ENCODE data around the gene AKAP6.
"Not testable (repeated sequence)": the region's sequence is repeated elsewhere in the genome, so short reads cannot be mapped to it uniquely, and the experiment has no call there.

AKAP6 gene

GRCh38 chr14:32373174-32373573 is 44.1 kb downstream of the AKAP6 start:
- H3K27me3 Mint-ChIP-seq; ATAC-seq (replicated peaks); H3K27ac Mint-ChIP-seq; H3K9me3 Mint-ChIP-seq; H3K4me1 Mint-ChIP-seq; H3K36me3 Mint-ChIP-seq; H3K4me3 Mint-ChIP-seq; DNase-seq: not testable (repeated sequence)

GRCh38 chr14:32374155-32374554 is 45.1 kb downstream of the AKAP6 start:
- Mint-ChIP-seq H3K27me3 (peaks cover 1 to 4% of the 10 kb centered on the region in 2 donors), H3K27ac (no peak overlapping the region), H3K36me3 (no peaks in the 10 kb centered on the region), H3K4me1 (peaks cover 0 to 4% of the 10 kb centered on the region in 2 donors), H3K9me3 (no peaks in the 10 kb centered on the region), H3K4me3 (no peak overlapping the region)
- DNase-seq (no peak), ATAC-seq (replicated peaks) (no peak)

GRCh38 chr14:32375663-32376062 is 46.6 kb downstream of the AKAP6 start:
- no peak for DNase-seq
- Mint-ChIP-seq H3K4me1 (peaks cover 2% of the 10 kb centered on the region in 2 donors), H3K9me3 (no peaks in the 10 kb centered on the region), H3K27ac (no peak overlapping the region), H3K27me3 (peaks cover 4 to 10% of the 10 kb centered on the region in 2 donors), H3K36me3 (no peaks in the 10 kb centered on the region), H3K4me3 (no peak overlapping the region)
- no peak for ATAC-seq (replicated peaks)

GRCh38 chr14:32377046-32377646 is 48.0 kb downstream of the AKAP6 start:
- DNase-seq (no peak), ATAC-seq (replicated peaks) (no peak)
- H3K4me3 Mint-ChIP-seq: no peak overlapping the region
- peaks cover 4 to 10% of the 10 kb centered on the region in 2 donors for H3K27me3 Mint-ChIP-seq
- no peak overlapping the region for H3K27ac Mint-ChIP-seq
- H3K4me1 Mint-ChIP-seq: peaks cover 0 to 2% of the 10 kb centered on the region in 2 donors
- no peaks in the 10 kb centered on the region for H3K9me3 Mint-ChIP-seq
- H3K36me3 Mint-ChIP-seq: no peaks in the 10 kb centered on the region

GRCh38 chr14:32378284-32378683 is 49.2 kb downstream of the AKAP6 start:
- H3K27me3 Mint-ChIP-seq: peaks cover 0 to 10% of the 10 kb centered on the region in 2 donors
- H3K4me3 Mint-ChIP-seq: no peak overlapping the region
- DNase-seq: no peak
- no peak for ATAC-seq (replicated peaks)
- H3K9me3 Mint-ChIP-seq: no peaks in the 10 kb centered on the region
- H3K36me3 Mint-ChIP-seq: no peaks in the 10 kb centered on the region
- H3K4me1 Mint-ChIP-seq: peaks cover 0 to 2% of the 10 kb centered on the region in 2 donors
- H3K27ac Mint-ChIP-seq: no peak overlapping the region

GRCh38 chr14:32379447-32379846 is 50.3 kb downstream of the AKAP6 start:
- Mint-ChIP-seq H3K27me3 (peaks cover 0 to 10% of the 10 kb centered on the region in 2 donors), H3K27ac (no peak overlapping the region), H3K4me3 (no peak overlapping the region), H3K36me3 (no peaks in the 10 kb centered on the region), H3K9me3 (no peaks in the 10 kb centered on the region), H3K4me1 (peaks cover 0 to 2% of the 10 kb centered on the region in 2 donors)
- DNase-seq (no peak), ATAC-seq (replicated peaks) (no peak)

GRCh38 chr14:32381869-32382268 is 52.8 kb downstream of the AKAP6 start:
- DNase-seq: no peak

GRCh38 chr14:32382704-32383103 is 53.6 kb downstream of the AKAP6 start:
- ATAC-seq (replicated peaks) (no peak), DNase-seq (no peak)
- Mint-ChIP-seq H3K36me3 (no peaks in the 10 kb centered on the region), H3K9me3 (no peaks in the 10 kb centered on the region), H3K4me3 (no peak overlapping the region), H3K4me1 (peaks cover 0 to 2% of the 10 kb centered on the region in 2 donors), H3K27ac (no peak overlapping the region), H3K27me3 (peaks cover 0 to 13% of the 10 kb centered on the region in 2 donors)

More at GRCh38 chr14:32381869-32382268, 52.8 kb downstream of the AKAP6 start:
- no peak overlapping the region for H3K27ac Mint-ChIP-seq
- H3K9me3 Mint-ChIP-seq: no peaks in the 10 kb centered on the region
- no peak for ATAC-seq (replicated peaks)
- H3K27me3 Mint-ChIP-seq: peaks cover 0 to 10% of the 10 kb centered on the region in 2 donors
- H3K4me3 Mint-ChIP-seq: no peak overlapping the region
- H3K36me3 Mint-ChIP-seq: no peaks in the 10 kb centered on the region
- H3K4me1 Mint-ChIP-seq: peaks cover 0 to 2% of the 10 kb centered on the region in 2 donors

GRCh38 chr14:32383364-32384009 is 54.4 kb downstream of the AKAP6 start:
- no peak for ATAC-seq (replicated peaks)
- Mint-ChIP-seq H3K36me3 (no peaks in the 10 kb centered on the region), H3K27ac (no peak overlapping the region), H3K9me3 (peaks cover 0 to 5% of the 10 kb centered on the region in 2 donors), H3K4me3 (no peak overlapping the region), H3K4me1 (peaks cover 0 to 2% of the 10 kb centered on the region in 2 donors), H3K27me3 (peaks cover 0 to 20% of the 10 kb centered on the region in 2 donors)
- no peak for DNase-seq

- no peak overlapping the region for H3K4me3 Mint-ChIP-seq
Observed at GRCh38 chr14:32384464-32384863, 55.4 kb downstream of the AKAP6 start.

GRCh38 chr14:32387295-32387694 is 58.2 kb downstream of the AKAP6 start:
- DNase-seq; ATAC-seq (replicated peaks); H3K4me1 Mint-ChIP-seq; H3K27ac Mint-ChIP-seq; H3K36me3 Mint-ChIP-seq; H3K4me3 Mint-ChIP-seq: not testable (repeated sequence)
- peaks cover 19 to 36% of the 10 kb centered on the region in 2 donors for H3K27me3 Mint-ChIP-seq
- peaks cover 10 to 15% of the 10 kb centered on the region in 2 donors for H3K9me3 Mint-ChIP-seq

More at GRCh38 chr14:32384464-32384863, 55.4 kb downstream of the AKAP6 start:
- Mint-ChIP-seq H3K9me3 (peaks cover 6 to 8% of the 10 kb centered on the region in 2 donors), H3K27me3 (peaks cover 5 to 23% of the 10 kb centered on the region in 2 donors), H3K36me3 (no peaks in the 10 kb centered on the region), H3K4me1 (peaks cover 0 to under 1% of the 10 kb centered on the region in 2 donors), H3K27ac (no peak overlapping the region)
- DNase-seq: no peak
- no peak for ATAC-seq (replicated peaks)

- H3K4me3 Mint-ChIP-seq: no peak overlapping the region
- ATAC-seq (replicated peaks): no peak
- no peaks in the 10 kb centered on the region for H3K4me1 Mint-ChIP-seq
Observed at GRCh38 chr14:32393119-32393518, 64.0 kb downstream of the AKAP6 start.

GRCh38 chr14:32394038-32394437 is 64.9 kb downstream of the AKAP6 start:
- Mint-ChIP-seq H3K9me3 (peaks cover 7% of the 10 kb centered on the region in 2 donors), H3K27ac (no peak overlapping the region)

More at GRCh38 chr14:32393119-32393518, 64.0 kb downstream of the AKAP6 start:
- Mint-ChIP-seq H3K27me3 (peaks cover 22 to 29% of the 10 kb centered on the region in 2 donors), H3K27ac (no peak overlapping the region), H3K9me3 (peaks cover 10 to 13% of the 10 kb centered on the region in 2 donors), H3K36me3 (peaks cover 0 to 6% of the 10 kb centered on the region in 2 donors)
- no peak for DNase-seq

GRCh38 chr14:32396885-32397284 is 67.8 kb downstream of the AKAP6 start:
- no peaks in the 10 kb centered on the region for H3K9me3 Mint-ChIP-seq
- ATAC-seq (replicated peaks): no peak
- H3K36me3 Mint-ChIP-seq: no peaks in the 10 kb centered on the region
- peaks cover 0 to 9% of the 10 kb centered on the region in 2 donors for H3K4me1 Mint-ChIP-seq
- peaks cover 0 to 3% of the 10 kb centered on the region in 2 donors for H3K27me3 Mint-ChIP-seq
- no peak overlapping the region for H3K27ac Mint-ChIP-seq
- no peak for DNase-seq
- no peak overlapping the region for H3K4me3 Mint-ChIP-seq

More at GRCh38 chr14:32394038-32394437, 64.9 kb downstream of the AKAP6 start:
- H3K4me1 Mint-ChIP-seq: no peaks in the 10 kb centered on the region
- ATAC-seq (replicated peaks) (no peak), DNase-seq (no peak)
- H3K4me3 Mint-ChIP-seq: no peak overlapping the region
- peaks cover 0 to 6% of the 10 kb centered on the region in 2 donors for H3K36me3 Mint-ChIP-seq
- peaks cover 19 to 23% of the 10 kb centered on the region in 2 donors for H3K27me3 Mint-ChIP-seq

Data from stimulated activated naive B cell treated with anti-CD40 and anti-IgM and Interleukin-4, amounts not matched to agents 10 μg/mL and 1 μg/mL and 100 μg/mL, for 72 hours (primary cell).